CD8-positive, alpha-beta memory T cell (primary cell): Measurements from ENCODE around the gene FAT2. TPM values are rescaled to one million over a fixed set of nuclear protein-coding genes. Genes with fewer than 3 reads are reported as not detected.
"Not testable (repeated sequence)": the region's sequence is repeated elsewhere in the genome, so short reads cannot be mapped to it uniquely, and the experiment has no call there.

ENCODE experiments used
- CTCF ChIA-PET: fragments of 350-600 bp; sonication (Branson Sonifier 250); formaldehyde crosslinking; loops from one replicate; lab custom pipeline; 2021; ENCODE audit warnings: antibody characterized with exemption; lab: Charles Lee
- POLR2A ChIA-PET: fragments of 350-600 bp; sonication (Branson Sonifier 250); formaldehyde crosslinking; loops from one replicate; lab custom pipeline; 2021; ENCODE audit warnings: antibody characterized with exemption; lab: Charles Lee
- DNase-seq, 5 donors: peaks; one replicate each; pipeline versions ENCODE4 v3.0.0 to v3.0.0-alpha.2; 2020 to 2022; ENCODE audit warnings: mixed read lengths in 1 of 5
- H3K27ac ChIP-seq: one replicate; pipeline ENCODE4 v1.7.0; 2013; ENCODE audit warnings: low read depth, mild to moderate bottlenecking, low read length, moderate library complexity
- H3K27me3 ChIP-seq: 2 replicates; pipeline ENCODE4 v1.7.0; 2013; ENCODE audit warnings: low read length, mild to moderate bottlenecking; ENCODE audit not compliant: insufficient read depth, poor library complexity, severe bottlenecking
- H3K36me3 ChIP-seq: 2 replicates; pipeline ENCODE4 v1.7.0; 2013; ENCODE audit warnings: mild to moderate bottlenecking, low read length, moderate library complexity; ENCODE audit not compliant: insufficient read depth
- H3K4me1 ChIP-seq: 2 replicates; pipeline ENCODE4 v1.7.0; 2013; ENCODE audit warnings: mild to moderate bottlenecking, low read length, moderate library complexity; ENCODE audit not compliant: insufficient read depth
- H3K4me3 ChIP-seq: 2 replicates; pipeline ENCODE4 v1.7.0; 2013; ENCODE audit warnings: mild to moderate bottlenecking, low read length
- H3K9me3 ChIP-seq: 2 replicates; pipeline ENCODE4 v1.7.0; 2013; ENCODE audit warnings: mild to moderate bottlenecking, low read length
- H3K27ac Mint-ChIP-seq, 8 donors: one replicate each; pipeline ENCODE4 v1.8.0; 2020 to 2021; ENCODE audit warnings: mixed read lengths in 8 of 8, mild to moderate bottlenecking in 6 of 8, inconsistent platforms in 3 of 8, moderate library complexity in 3 of 8
- H3K27me3 Mint-ChIP-seq, 2 donors: one replicate each; pipeline ENCODE4 v1.8.0; 2020 to 2021; ENCODE audit warnings: mixed read lengths in 2 of 2, mild to moderate bottlenecking in 1 of 2, moderate library complexity in 1 of 2
- H3K36me3 Mint-ChIP-seq, 3 donors: one replicate each; pipeline ENCODE4 v1.8.0; 2020 to 2021; ENCODE audit warnings: mixed read lengths in 3 of 3, inconsistent platforms in 1 of 3, mild to moderate bottlenecking in 1 of 3
- H3K4me1 Mint-ChIP-seq, 3 donors: one replicate each; pipeline ENCODE4 v1.8.0; 2020 to 2021; ENCODE audit warnings: mixed read lengths in 3 of 3, inconsistent platforms in 1 of 3, mild to moderate bottlenecking in 1 of 3
- H3K4me3 Mint-ChIP-seq, 7 donors: one replicate each; pipeline ENCODE4 v1.8.0; 2020 to 2021; ENCODE audit warnings: mixed read lengths in 7 of 7, mild to moderate bottlenecking in 6 of 7, moderate library complexity in 4 of 7, inconsistent platforms in 2 of 7
- H3K9me3 Mint-ChIP-seq, 5 donors: one replicate each; pipeline ENCODE4 v1.8.0; 2020 to 2022; ENCODE audit warnings: mixed read lengths in 5 of 5, mild to moderate bottlenecking in 3 of 5, moderate library complexity in 2 of 5, inconsistent platforms in 1 of 5
- polyA plus RNA-seq: library from polyadenylated mRNA; unstranded; fragments of 300-500 nt; fragmentation: Illumina TruSeq; gene quantifications from one replicate; pipeline ENCODE4 v1.2.3, GENCODE V29; 2021
- total RNA-seq, 2 experiments: library from RNA; stranded (reverse); gene quantifications; one replicate each; pipeline ENCODE4 v1.2.3, GENCODE V29; 2021

The FAT2 gene
- total and polyA plus RNA-seq, 3 experiments from 2014 or later, result not detected

- H3K4me1 ChIP-seq, result no peaks in the 10 kb centered on the region
- Mint-ChIP-seq H3K4me3 (no peak overlapping the region), H3K27me3 (peaks cover 0 to 5% of the 10 kb centered on the region in 2 donors), H3K36me3 (no peaks in the 10 kb centered on the region), H3K4me1 (no peaks in the 10 kb centered on the region), H3K9me3 (no peaks in the 10 kb centered on the region), H3K27ac (no peak overlapping the region)
- no peak for DNase-seq
- no peak overlapping the region for H3K4me3 ChIP-seq
- no peaks in the 10 kb centered on the region for H3K36me3 ChIP-seq
- POLR2A ChIA-PET, result no interaction called here
- no peaks in the 10 kb centered on the region for H3K27me3 ChIP-seq
- H3K27ac ChIP-seq, result no peak overlapping the region
- CTCF ChIA-PET, result no interaction called here
- H3K9me3 ChIP-seq, result no peaks in the 10 kb centered on the region
Observed at GRCh38 chr5:151596828-151597539, 5.9 kb upstream of the FAT2 start.

- H3K27me3 Mint-ChIP-seq, result peaks cover 0 to 5% of the 10 kb centered on the region in 2 donors
- H3K9me3 Mint-ChIP-seq, result no peaks in the 10 kb centered on the region
- H3K36me3 Mint-ChIP-seq, result no peaks in the 10 kb centered on the region
- H3K4me3 ChIP-seq, result no peak overlapping the region
- DNase-seq, result no peak
- CTCF ChIA-PET, result no interaction called here
- no peak overlapping the region for H3K27ac ChIP-seq
- H3K4me1 Mint-ChIP-seq, result no peaks in the 10 kb centered on the region
- no peaks in the 10 kb centered on the region for H3K36me3 ChIP-seq
- no peak overlapping the region for H3K27ac Mint-ChIP-seq
- POLR2A ChIA-PET, result no interaction called here
- no peaks in the 10 kb centered on the region for H3K4me1 ChIP-seq
- no peak overlapping the region for H3K4me3 Mint-ChIP-seq
- H3K27me3 ChIP-seq, result no peaks in the 10 kb centered on the region
- no peaks in the 10 kb centered on the region for H3K9me3 ChIP-seq
Observed at GRCh38 chr5:151595411-151595826, 4.3 kb upstream of the FAT2 start.

GRCh38 chr5:151592855-151593408, 1.8 kb upstream of the FAT2 start:
- Histone ChIP-seq H3K9me3 (no peaks in the 10 kb centered on the region), H3K4me1 (no peaks in the 10 kb centered on the region), H3K27ac (no peak overlapping the region), H3K4me3 (no peak overlapping the region), H3K27me3 (no peaks in the 10 kb centered on the region), H3K36me3 (no peaks in the 10 kb centered on the region)
- Mint-ChIP-seq H3K4me3 (no peak overlapping the region), H3K36me3 (no peaks in the 10 kb centered on the region), H3K9me3 (no peaks in the 10 kb centered on the region), H3K27ac (no peak overlapping the region), H3K27me3 (peaks cover 0 to 1% of the 10 kb centered on the region in 2 donors), H3K4me1 (no peaks in the 10 kb centered on the region)
- no peak for DNase-seq
- CTCF ChIA-PET, result no interaction called here
- POLR2A ChIA-PET, result no interaction called here

GRCh38 chr5:151589878-151590570, 1.1 kb downstream of the FAT2 start:
- Mint-ChIP-seq H3K4me1 (no peaks in the 10 kb centered on the region), H3K9me3 (no peaks in the 10 kb centered on the region), H3K27me3 (peaks cover 0 to 1% of the 10 kb centered on the region in 2 donors), H3K4me3 (no peak overlapping the region), H3K36me3 (no peaks in the 10 kb centered on the region), H3K27ac (no peak overlapping the region)
- H3K27me3 ChIP-seq, result no peaks in the 10 kb centered on the region
- H3K36me3 ChIP-seq, result no peaks in the 10 kb centered on the region
- H3K4me1 ChIP-seq, result no peaks in the 10 kb centered on the region
- no peak for DNase-seq
- H3K4me3 ChIP-seq, result no peak overlapping the region
- no peaks in the 10 kb centered on the region for H3K9me3 ChIP-seq
- ChIA-PET CTCF (interaction anchor here (1.8 kb wide), 1 partner anchor 11 kb away, joined by 4 read pairs; no protein-coding TSS in a partner anchor), POLR2A (no interaction called here)
- no peak overlapping the region for H3K27ac ChIP-seq

- DNase-seq, result no peak
- Mint-ChIP-seq H3K27ac (peak overlapping the region in 1 of 8 donors; percentile 34), H3K4me1 (no peaks in the 10 kb centered on the region), H3K27me3 (peaks cover 1 to 4% of the 10 kb centered on the region in 2 donors), H3K36me3 (no peaks in the 10 kb centered on the region), H3K9me3 (peaks cover 0 to 4% (median 0%) of the 10 kb centered on the region in 5 donors), H3K4me3 (no peak overlapping the region)
- ChIA-PET POLR2A (no interaction called here), CTCF (no interaction called here)
- H3K4me3 ChIP-seq, result no peak overlapping the region
- H3K27me3 ChIP-seq, result no peaks in the 10 kb centered on the region
- H3K36me3 ChIP-seq, result no peaks in the 10 kb centered on the region
- no peaks in the 10 kb centered on the region for H3K4me1 ChIP-seq
- no peaks in the 10 kb centered on the region for H3K9me3 ChIP-seq
- no peak overlapping the region for H3K27ac ChIP-seq
Observed at GRCh38 chr5:151587796-151588555, 3.2 kb downstream of the FAT2 start.

- H3K27ac Mint-ChIP-seq, result no peak overlapping the region
- Histone ChIP-seq H3K4me3 (no peak overlapping the region), H3K9me3 (no peaks in the 10 kb centered on the region), H3K4me1 (no peaks in the 10 kb centered on the region), H3K27me3 (no peaks in the 10 kb centered on the region), H3K36me3 (no peaks in the 10 kb centered on the region), H3K27ac (no peak overlapping the region)
- peaks cover 2 to 10% of the 10 kb centered on the region in 2 donors for H3K27me3 Mint-ChIP-seq
- POLR2A ChIA-PET, result no interaction called here
- H3K4me1 Mint-ChIP-seq, result no peaks in the 10 kb centered on the region
- peaks cover 0 to 4% (median 0%) of the 10 kb centered on the region in 5 donors for H3K9me3 Mint-ChIP-seq
- DNase-seq, result no peak
- H3K36me3 Mint-ChIP-seq, result no peaks in the 10 kb centered on the region
- no peak overlapping the region for H3K4me3 Mint-ChIP-seq
- CTCF ChIA-PET, result no interaction called here
Observed at GRCh38 chr5:151585970-151586369, 5.2 kb downstream of the FAT2 start.

GRCh38 chr5:151585344-151585743, 5.8 kb downstream of the FAT2 start:
- H3K9me3 ChIP-seq, H3K36me3 Mint-ChIP-seq, H3K27me3 ChIP-seq, DNase-seq, CTCF ChIA-PET, H3K4me3 Mint-ChIP-seq, H3K4me1 Mint-ChIP-seq, H3K36me3 ChIP-seq, H3K27ac Mint-ChIP-seq, POLR2A ChIA-PET, H3K9me3 Mint-ChIP-seq, H3K4me1 ChIP-seq, H3K4me3 ChIP-seq, H3K27ac ChIP-seq: not testable (repeated sequence)
- peaks cover 2 to 13% of the 10 kb centered on the region in 2 donors for H3K27me3 Mint-ChIP-seq
